HS-5 (cell line): ENCODE data around the gene GPC6.

Experiments
- DNase-seq: peaks from one replicate; pipeline ENCODE4 v3.0.0-alpha.2; 2012; ENCODE audit warnings: low read depth

Gene GPC6

DNA sequence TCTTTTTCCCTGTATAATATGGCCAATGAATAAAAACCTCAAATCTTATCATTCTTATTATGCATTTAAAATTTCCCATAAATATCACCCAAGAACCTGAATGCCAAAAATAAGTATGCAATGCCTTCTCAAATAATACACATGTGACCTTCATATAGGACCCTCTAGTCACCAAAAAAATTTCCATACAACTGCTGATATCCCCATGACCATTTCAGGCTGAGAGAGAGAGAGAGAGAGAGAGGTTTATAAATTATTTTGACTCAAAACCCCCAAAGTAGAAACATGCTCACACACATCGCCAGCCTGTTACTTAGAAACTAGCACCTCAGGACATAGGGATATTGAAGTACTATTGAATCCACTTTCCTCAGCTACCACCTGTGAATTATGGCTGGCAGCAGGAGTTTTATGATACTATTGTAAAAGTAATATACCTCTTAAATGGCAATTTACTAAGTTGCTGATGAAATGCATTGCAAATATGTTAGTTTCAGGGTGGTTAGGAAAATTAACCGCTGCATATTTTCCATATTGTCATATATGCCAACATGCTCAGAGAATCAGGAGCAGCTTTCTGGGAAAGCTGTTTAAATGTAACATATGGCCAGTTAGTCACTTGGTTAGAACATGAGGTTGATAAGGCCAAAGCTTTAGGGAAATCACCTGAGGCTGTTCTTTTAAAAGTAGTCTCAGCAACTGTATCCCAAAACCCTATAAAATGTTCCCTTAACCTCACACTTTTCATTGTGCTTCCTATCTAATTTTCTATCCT, 1022.0 kb downstream of the GPC6 start:
- no peak for DNase-seq

DNA sequence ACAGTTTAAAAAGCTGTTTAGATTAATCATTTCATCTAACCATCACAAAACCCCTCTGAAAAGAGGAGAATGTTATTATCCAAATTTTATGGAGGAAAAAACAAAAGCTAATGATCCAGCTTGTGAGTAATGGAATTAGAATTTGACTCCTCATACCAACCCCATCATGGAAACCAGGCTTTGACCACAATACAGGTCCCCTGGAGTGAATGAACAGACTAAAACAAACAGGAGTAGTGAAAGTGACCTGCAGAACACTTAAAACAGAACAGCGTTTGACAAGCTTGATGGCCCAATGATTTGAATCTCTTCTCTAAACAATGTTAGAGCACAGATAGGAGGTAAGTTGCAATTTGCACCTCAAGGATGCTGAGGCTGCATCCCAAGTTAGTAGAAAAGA, 1022.9 kb downstream of the GPC6 start:
- no peak for DNase-seq

DNA sequence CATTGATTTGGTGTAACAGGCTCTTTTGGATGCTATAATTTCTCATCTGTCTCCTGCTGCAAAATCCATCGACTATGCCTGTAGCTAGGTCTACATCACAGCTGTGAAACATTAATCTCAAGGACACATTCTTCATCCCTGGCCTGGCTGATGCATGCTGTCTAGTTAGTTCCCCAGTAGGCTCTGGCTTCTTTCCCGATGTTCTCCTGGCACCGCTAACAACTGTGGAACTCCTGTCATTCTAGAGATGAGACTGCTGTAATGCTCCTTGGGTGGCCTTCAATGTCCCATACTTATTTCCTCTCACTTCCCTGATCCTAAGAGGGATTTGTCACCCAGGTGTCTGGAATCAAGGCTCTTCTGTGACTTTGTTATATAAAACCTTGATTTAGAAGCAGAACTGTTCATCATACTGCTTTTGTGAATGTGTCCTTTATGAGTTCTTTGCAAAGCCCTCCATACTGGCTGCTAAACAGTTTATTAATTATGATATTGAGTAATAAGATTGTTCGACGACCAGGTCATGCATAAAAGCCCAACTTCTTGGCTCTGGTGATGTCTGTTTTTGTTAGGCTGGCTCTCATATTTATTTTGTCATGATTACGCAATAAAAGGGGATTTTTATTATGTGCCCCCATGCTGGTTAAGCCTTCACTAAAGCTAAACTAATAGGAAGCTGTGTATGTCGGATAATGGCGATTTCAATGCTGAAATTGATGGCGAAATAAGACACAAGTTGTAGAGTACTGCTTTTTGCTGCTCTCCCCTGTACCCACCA, 1025.4 kb downstream of the GPC6 start:
- DNase-seq, result no peak

DNA sequence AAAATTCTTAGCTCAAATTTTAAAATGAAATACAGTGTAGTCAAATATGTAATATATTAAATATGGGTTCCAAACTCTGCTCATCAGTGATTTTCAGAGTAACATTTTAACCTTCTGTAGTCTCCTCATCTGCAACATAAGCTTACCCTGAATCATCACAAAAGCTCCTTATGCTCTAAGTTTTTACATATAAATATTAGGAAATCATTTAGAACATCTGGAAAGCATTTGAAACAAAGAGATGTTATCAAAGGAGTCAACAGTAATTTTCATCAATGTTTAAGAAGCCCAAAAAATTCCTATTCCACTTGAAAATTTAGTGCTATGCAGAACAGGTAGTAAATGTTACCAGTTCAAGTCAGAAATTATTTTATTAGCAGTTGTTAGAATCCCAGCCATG, 1028.1 kb downstream of the GPC6 start:
- no peak for DNase-seq

DNA sequence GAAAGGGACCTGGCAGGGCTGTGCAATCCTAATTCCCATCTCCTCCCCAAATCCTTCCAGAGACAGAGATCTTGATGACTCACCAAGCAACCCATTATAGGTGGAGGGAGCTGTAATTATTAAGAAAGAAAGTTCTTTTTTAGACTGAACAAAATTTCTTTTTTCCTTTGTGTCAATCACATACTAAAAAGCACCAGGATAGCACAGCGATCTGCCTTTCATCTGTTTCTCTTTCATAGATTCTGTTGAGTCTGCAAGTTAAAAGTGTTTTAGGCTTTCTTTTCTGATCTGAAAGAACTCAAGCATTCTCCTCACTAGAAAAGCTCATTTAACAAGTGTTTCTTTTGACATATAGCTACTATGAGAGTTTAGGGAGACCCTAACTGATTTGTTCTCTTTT, 1030.1 kb downstream of the GPC6 start:
- DNase-seq, result no peak

DNA sequence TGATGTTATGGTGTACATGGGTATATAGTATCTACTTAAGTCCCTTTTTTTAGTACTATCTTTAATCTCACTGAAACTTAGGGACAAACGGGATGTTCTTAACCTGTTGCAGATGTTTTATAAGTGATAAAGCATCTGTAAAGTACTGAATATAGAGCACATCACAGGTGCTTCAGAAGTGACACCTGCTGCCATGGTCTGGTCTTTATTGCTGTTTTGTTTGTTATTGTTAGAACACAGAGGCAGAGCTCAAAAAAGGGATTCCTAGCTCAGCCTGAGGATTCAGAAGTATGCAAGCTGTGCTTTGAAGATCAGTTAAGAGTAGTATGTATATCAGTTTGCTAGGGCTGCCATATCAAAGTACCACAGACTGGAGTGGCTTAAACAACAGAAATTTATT, 1033.4 kb downstream of the GPC6 start:
- no peak for DNase-seq

DNA sequence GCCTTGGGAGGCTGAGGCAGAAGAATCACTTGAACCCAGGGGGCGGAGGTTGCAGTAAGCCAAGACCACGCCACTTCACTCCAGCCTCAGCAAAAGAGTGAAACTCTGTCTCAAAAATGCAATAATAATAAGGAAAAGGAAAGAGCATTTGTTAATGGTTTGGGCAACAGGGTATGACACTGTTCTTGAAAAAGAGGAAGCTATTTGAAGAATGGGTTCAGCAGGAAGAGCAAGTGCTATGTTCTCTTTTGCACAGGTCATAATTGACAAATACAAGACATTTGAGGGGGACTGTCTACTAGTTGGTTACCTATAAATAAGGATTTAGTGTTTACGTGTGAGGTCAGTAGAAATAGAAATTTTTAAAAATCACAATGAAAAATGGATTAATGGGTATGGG, 1034.6 kb downstream of the GPC6 start:
- no peak for DNase-seq

DNA sequence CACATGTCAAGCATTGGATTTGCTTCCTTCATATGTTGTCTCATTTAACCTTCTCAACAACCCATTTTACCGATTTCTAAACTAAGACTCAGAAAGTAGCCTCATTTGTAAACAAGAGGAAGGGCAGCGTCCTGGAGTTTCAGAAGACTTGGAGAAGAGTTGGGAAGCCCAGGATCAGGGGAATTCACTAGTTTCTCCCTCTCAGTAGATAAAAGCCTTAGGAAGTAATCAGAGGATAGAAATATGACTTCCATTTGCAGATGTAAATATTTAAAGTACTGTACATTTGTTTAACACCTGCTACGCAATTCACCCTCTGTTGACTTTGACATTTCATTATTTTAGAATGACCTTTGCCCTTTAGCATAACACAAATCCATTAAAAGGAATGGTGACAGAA, 1036.4 kb downstream of the GPC6 start:
- no peak for DNase-seq

DNA sequence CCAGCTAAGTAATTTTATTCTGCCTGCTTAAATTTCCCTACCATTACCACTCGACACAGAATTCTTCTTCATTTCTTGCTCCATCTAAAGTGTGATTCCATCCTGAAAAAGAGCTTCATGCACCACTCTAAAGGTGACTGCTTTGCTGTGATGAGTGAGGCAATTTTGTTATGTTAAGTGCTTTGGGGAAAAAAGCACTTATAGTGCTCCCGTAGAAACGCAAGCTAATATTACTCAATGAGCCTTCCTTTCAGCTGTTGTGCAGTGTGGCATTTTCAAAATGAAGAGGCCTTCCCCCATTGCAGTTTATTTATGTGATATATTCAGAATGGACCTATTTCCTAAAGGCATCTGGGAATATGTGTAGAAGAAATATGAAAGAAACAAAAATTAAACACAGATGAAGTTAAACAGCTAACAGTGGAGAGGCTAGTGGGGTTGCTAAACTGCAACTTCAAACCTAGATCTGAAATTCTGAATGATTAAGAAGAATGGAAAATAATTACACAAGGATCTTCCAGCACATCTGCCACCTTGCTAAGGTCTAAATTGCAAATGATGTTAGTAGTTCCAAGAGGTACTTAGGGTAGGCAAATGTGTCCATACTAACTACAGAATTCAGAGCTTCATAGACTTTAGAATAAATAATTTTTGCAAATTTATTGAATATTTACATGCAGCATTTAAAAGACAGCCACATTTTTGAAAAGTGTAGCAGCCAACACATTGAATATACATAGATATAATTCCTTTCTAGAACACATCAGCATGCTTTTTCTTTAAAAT, 1041.2 kb downstream of the GPC6 start:
- no peak for DNase-seq

DNA sequence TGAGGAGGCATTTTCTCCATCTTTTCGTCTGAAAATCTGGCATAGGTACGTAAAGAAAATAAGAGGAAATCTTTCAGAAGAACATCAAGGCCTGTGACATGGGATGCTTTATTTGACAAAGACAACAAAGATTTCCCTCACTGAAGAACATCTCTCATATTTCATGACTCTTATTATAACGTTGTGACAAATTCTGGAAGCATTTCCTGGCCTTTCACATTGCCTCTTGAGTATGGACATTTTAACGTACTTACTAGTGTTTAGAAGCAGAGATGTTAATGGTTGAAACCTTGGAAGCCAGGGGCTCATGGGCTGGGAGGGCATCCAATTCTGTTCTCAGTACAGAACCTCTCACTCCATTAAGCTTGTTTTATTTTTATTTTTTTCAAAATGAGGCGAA, 1042.1 kb downstream of the GPC6 start:
- DNase-seq, result no peak

DNA sequence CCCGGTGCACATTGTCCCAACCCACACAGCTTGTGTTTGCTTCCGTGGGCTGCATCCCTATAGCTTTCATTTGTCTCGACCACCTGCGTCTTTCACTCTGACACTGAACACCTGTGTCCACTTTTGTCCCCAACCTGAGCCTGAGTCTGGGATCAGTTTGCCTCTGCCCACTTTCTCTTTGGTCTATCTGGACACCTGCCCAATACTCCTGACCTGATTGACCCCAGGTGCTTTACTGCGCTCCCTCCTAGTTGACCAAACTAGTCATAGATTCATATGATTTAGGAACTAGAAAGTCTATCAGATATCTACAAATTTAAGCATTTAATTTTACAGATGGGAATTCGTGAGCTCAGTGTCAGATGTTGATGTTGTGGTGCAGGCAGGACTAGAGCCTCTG, 1043.0 kb downstream of the GPC6 start:
- no peak for DNase-seq

DNA sequence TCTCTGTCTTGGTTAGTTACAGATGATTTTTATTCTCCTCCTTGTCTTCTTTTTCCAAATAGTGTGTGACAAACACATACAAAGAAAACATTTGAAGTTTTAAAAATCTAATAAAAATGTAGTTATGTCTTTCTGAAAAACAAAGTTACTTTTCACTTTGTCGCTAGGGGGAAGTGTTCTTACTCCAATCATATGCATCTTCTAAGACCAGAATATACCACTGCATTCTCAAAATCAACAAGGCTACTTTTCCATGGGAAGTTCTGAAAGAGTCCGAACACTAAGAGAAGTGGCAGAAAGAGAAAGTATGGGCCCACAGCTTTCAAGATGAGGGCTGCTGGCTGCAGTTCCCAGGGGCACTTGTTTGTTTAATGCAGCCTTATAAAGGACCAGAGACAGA, 1043.9 kb downstream of the GPC6 start:
- DNase-seq, result no peak

DNA sequence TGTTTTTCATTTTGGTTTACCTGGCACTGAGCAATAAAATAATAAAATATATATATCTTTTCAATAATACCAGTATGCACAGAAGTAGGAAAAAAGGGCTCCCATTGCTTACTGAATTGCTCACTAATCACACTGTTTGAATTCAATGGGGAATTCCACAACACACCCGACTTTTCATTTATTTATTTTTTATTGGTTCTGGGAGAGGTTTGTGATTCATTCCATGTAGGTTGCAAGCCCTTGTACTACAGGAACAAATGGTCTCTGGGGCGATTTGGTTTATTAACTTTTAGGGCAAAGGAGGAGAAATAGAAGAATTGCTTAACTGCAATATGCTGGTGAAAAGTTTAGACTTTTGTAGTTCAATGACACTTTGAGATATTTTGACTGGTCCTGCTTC, 1045.4 kb downstream of the GPC6 start:
- DNase-seq, result no peak

DNA sequence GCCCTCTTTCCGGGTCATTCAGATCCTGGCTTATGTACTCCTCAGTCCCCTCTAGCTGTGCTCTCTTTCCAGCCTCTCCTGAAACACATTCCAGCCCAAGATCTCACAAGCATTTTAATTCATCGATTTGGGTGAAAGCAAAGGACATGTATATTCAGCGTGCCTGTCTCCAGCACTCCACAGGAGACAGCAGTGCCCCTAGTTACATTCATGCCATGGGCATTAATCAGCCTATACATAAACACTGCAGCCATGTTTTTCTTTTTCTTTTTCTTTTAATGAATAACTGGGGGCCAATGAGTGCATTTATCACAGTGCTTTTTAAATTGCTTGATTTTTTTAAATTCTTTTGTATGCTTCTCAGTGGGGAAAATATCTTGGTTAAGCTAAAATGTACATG, 1053.7 kb downstream of the GPC6 start:
- no peak for DNase-seq

DNA sequence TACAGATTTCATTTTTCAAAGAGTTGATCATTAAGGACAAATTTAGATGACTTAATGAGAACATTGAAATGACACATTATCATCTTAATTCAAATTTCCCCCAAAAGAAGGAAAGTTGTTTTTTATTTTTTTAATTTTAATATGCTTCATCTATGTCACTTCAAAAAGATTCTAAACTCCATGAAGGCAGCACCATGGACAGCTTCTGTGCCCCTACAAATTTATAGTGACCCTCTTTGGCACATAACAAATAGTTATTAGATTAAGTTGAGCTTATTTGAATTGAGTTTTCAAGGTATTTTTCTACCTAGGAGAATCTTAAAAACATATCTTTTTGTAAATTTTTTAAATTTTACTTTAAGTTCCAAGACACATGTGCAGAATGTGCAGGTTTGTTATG, 1054.2 kb downstream of the GPC6 start:
- DNase-seq, result no peak

DNA sequence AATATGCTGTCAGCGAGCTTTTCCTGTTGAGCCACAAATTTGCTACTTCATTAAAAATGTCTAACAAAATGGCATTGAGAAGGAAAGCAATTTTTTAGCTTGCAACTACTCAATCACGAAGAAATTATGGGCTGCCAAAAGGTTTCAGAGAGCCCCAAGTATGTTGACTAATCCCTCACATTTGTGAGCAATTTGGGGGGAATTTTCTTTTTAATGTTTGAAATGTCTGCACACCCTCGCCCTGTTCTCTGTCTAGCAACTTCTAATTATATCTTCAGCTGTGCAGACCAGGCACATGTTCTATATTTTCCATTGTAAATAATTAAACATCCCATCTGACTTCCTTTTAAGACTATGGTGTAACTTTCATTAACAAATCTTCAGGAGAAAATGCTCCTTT, 1060.0 kb downstream of the GPC6 start:
- no peak for DNase-seq

DNA sequence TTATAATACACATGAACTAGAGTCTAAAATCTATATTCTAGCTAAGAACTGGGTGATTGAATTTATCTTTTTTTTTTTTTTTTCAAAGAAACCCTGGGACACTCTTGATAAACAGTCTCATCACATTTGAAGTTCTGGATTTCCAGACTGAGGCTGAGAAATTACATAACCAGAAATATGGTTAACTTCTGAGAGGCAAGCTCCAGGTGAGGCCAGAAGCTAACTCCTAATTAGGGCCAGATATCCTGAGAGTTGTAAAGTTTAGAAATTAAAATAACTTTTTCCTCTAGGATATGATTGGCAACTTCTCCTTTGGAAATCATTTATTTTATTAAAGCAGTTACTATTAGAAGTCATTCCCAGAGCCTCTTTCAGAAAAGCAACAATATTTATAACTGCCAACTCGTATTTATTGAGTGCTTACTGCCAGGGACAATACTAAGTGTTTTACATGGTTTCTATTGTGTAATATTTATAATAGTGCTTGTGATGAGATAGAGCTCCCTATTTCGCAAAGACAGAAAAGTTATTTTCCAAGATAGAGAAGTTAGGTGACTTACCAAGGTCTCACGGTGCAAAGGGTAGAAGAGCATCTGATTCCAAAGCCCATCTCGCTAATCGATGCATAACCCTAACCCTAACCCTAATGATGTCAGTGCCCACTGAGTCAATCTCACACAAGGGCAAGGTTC, 1065.2 kb downstream of the GPC6 start:
- DNase-seq, result no peak

DNA sequence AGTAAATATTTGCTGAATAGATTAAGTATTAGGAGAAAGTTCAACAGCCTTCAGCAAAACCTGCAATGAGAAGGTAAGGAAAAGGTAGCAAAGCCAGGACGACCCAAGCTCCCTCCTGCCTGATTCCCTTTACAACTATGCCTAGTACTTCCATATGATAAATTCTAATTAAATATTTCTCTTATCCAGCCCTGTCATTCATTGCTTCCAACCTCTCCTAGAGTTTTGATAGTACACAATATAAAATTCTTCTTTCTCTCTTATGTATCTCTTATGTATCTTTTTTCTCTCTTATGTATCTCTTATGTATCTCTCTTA, 1065.7 kb downstream of the GPC6 start:
- DNase-seq, result no peak

DNA sequence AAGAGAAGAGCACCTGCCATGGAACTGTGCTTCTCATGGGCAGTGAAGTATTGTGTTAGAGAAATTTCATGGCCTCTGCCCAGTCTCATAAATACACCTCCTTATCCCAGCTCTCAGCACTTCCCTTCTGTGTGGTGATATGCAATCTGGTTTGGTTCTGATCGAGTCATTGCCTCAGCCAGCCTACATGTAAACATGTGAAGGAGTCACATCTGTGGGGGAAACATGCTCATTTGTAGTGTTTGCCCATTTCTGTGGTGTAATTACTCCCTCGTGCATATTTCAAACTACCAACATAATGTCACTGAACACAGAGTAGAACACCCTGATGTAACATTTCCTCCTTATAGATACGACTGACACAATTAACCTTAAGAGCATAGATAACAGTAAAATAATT, 1069.9 kb downstream of the GPC6 start:
- no peak for DNase-seq

DNA sequence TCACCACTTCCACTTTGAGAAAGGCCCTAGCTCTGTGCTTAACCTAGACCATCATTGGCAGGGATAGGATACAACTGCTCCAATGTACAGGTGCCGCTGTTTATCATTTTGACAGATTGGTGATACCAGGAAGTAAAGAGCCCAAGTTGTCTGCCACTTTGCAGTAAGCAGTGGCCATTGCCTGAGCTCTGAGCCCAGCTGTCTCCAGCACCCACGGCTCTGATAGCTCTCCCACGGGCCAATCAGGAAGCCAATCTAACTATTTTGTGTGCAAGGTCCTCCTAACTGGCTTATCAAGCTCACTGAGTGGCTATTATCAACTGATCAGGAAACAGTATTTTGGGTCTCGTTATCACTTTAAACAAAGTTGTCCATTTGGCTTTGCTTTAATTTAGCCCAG, 1071.7 kb downstream of the GPC6 start:
- no peak for DNase-seq

DNA sequence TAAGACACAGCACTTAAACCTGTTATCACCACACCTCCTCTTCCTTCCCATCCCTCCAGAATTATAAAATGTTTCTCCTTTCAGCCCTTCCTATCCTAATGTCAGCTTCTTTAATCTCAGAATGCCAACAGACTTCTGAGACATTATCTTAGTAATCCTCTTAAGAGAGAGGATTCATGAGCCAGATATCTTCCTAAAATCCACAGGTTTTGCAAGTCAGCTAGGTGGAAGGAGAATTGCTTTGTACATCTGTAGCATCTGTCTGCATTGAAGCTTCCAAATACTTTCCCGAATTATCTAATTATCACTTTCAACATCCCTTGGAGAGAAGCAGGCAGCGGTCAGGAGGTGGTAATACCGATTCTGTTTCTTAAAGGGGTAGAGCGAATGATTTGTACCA, 1073.8 kb downstream of the GPC6 start:
- DNase-seq, result no peak

DNA sequence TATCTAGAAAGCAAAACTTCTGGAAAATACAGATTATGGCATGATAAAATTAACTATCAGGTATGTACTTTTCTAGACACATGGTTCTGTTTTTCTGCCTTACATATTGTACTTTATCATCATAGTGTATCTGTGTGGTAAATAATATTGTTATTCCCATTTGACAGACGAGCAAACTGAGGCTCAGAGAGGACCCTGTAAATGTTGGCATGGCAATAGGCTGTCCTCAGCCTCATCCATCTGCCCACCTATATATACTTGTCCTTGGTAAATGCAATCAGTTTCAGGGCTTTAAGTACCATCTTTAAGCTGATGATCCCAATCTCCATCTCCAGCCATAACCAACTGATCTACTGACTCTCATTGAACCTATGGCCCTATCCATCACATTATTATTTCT, 1074.9 kb downstream of the GPC6 start:
- DNase-seq, result no peak
